Tibial artery (tissue), 4 donors: Measurements from ENCODE around the gene PHRF1.

ENCODE experiments used
- DNase-seq, 2 donors: peaks; one replicate each; pipeline ENCODE4 v3.0.0-alpha.2; 2019
- H3K27ac ChIP-seq, 2 donors: fragments of 200-600 bp; sonication (generic) in 1 of 2; 1 replicate in 1 of 2; 2 replicates in 1 of 2; pipeline ENCODE4 v1.5.1; 2018 to 2019; ENCODE audit warnings: mild to moderate bottlenecking in 1 of 2
- H3K27me3 ChIP-seq, 2 donors: fragments of 200-600 bp; sonication (generic) in 1 of 2; one replicate each; pipeline versions ENCODE4 v1.5.1 to v1.6.0; 2016 to 2019
- H3K36me3 ChIP-seq, 3 donors: fragments of 200-600 bp; sonication (generic) in 2 of 3; one replicate each; pipeline ENCODE4 v1.5.1; 2016 to 2019; ENCODE audit warnings: mild to moderate bottlenecking in 2 of 3
- H3K4me1 ChIP-seq, 4 donors: fragments of 200-600 bp; sonication (generic) in 2 of 4; 1 replicate in 3 of 4; 2 replicates in 1 of 4; pipeline ENCODE4 v1.5.1; 2016 to 2019
- H3K4me3 ChIP-seq, 2 donors: fragments of 200-600 bp; sonication (generic) in 1 of 2; 1 replicate in 1 of 2; 2 replicates in 1 of 2; pipeline ENCODE4 v1.5.1; 2018 to 2019; ENCODE audit warnings: mild to moderate bottlenecking in 2 of 2
- H3K9me3 ChIP-seq, 3 donors: fragments of 200-600 bp; sonication (generic) in 1 of 3; one replicate each; pipeline ENCODE4 v1.5.1; 2016 to 2019
- CTCF ChIP-seq, 2 experiments: fragments of 200-600 bp in 1 of 2; fragments of 450-650 bp in 1 of 2; IDR thresholded peaks; one replicate each; pipeline ENCODE4 v1.5.1; 2017 to 2019; ENCODE audit warnings: antibody characterized with exemption in 2 of 2, mild to moderate bottlenecking in 1 of 2, moderate library complexity in 1 of 2
- intact Hi-C: fragments of 100-400 bp; cut with DNase I; formaldehyde crosslinking; loops from one replicate; pipeline ENCODE4 v1.15.0; 2023; ENCODE audit warnings: low total_unique reads

PHRF1 gene

DNA sequence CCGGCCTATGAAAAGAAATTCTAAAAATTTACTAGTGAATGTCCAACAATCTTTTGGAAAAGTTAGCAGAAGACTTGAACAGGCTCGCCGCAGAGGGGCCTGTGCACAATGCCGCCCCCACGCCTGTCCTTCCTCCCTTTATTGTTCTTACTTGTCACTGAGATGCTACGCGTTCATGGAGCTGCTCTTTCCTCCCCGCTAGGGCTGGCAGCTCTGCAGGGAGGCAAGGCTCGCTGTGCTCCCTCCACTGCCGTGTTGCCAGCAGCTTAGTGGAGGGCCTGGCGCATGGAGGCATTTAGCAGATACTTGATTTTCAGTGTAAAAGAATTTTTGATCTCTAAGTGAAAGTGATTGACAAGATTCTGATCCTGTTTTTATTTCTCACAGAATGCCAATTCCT, 14.7 kb downstream of the PHRF1 start:
- no peak for TF ChIP-seq CTCF (IDR thresholded peaks at IDR 0.05)
- no peaks in the 10 kb centered on the region for H3K9me3 ChIP-seq
- intact Hi-C loops = no loop called here
- DNase-seq = no peak
- no peaks in the 10 kb centered on the region for H3K27me3 ChIP-seq
- H3K4me3 ChIP-seq = no peak overlapping the region
- H3K36me3 ChIP-seq = peaks cover 54 to 100% (median 99%) of the 10 kb centered on the region in 3 donors
- H3K4me1 ChIP-seq = no peaks in the 10 kb centered on the region
- no peak overlapping the region for H3K27ac ChIP-seq

- intact Hi-C loops = no loop called here
- Histone ChIP-seq H3K4me3 (no peak overlapping the region), H3K36me3 (peaks cover 51 to 100% (median 97%) of the 10 kb centered on the region in 3 donors), H3K27ac (no peak overlapping the region), H3K9me3 (no peaks in the 10 kb centered on the region), H3K27me3 (no peaks in the 10 kb centered on the region), H3K4me1 (no peaks in the 10 kb centered on the region)
- TF ChIP-seq CTCF (IDR thresholded peaks at IDR 0.05) = no peak
- DNase-seq = no peak
These were observed 16.2 kb downstream of the PHRF1 start for GRCh38 chr11:592501-592900.

DNA sequence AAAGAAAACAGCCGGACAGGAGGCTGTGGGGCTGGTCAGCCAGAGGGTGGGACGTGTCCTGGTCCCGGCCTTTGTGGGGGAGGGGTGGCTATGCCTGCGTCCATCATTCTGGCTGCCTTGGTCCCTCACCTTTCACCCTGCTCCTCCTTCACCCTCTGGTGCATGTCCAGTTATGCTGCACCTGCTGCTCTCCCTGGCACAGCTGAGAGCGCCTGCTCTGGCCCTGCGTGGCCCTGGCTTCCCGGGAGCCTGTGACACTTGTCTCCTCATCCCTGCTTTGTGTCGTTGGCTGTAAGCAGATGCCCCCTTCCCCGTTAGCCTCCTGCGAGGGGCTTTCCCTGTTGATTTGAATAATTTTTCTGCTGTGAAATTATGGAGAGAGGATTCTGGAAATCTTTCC, 16.6 kb downstream of the PHRF1 start:
- intact Hi-C loops = no loop called here
- no peak for DNase-seq
- no peaks in the 10 kb centered on the region for H3K4me1 ChIP-seq
- H3K36me3 ChIP-seq = peaks cover 51 to 100% (median 97%) of the 10 kb centered on the region in 3 donors
- H3K27ac ChIP-seq = no peak overlapping the region
- H3K27me3 ChIP-seq = no peaks in the 10 kb centered on the region
- H3K9me3 ChIP-seq = no peaks in the 10 kb centered on the region
- TF ChIP-seq CTCF (IDR thresholded peaks at IDR 0.05) = no peak
- H3K4me3 ChIP-seq = no peak overlapping the region

GRCh38 chr11:593347-593746, 17.1 kb downstream of the PHRF1 start:
- Histone ChIP-seq H3K27me3 (no peaks in the 10 kb centered on the region), H3K27ac (no peak overlapping the region), H3K36me3 (peaks cover 53 to 100% (median 97%) of the 10 kb centered on the region in 3 donors), H3K4me1 (no peaks in the 10 kb centered on the region), H3K4me3 (no peak overlapping the region), H3K9me3 (no peaks in the 10 kb centered on the region)
- DNase-seq = no peak
- TF ChIP-seq CTCF (IDR thresholded peaks at IDR 0.05) = no peak
- intact Hi-C loops = no loop called here

DNA sequence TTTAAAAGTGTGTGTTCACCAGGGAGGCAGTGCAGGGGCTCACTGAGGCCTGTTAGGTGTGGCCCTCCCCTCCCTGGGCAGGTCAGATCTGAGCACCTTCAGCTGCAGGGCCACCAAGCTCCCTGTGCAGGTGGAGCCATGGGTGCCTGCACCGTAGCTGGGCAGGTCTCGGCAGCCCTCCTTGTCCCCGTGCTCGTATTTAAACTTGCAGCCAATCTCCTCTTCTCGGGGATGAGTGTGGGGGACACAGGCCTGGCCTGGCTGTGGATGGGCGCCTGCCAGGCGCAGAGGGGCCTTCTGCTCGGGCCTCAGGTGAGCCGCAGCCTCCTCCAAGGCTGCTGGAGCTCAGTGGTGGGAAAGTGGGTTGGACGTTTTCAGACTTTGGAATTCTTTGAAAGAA, 19.1 kb downstream of the PHRF1 start:
- H3K36me3 ChIP-seq = peaks cover 69 to 100% (median 94%) of the 10 kb centered on the region in 3 donors
- H3K9me3 ChIP-seq = no peaks in the 10 kb centered on the region
- H3K27ac ChIP-seq = no peak overlapping the region
- H3K4me3 ChIP-seq = no peak overlapping the region
- TF ChIP-seq CTCF (IDR thresholded peaks at IDR 0.05) = no peak
- no peak for DNase-seq
- intact Hi-C loops = no loop called here
- H3K4me1 ChIP-seq = no peaks in the 10 kb centered on the region
- H3K27me3 ChIP-seq = no peaks in the 10 kb centered on the region

GRCh38 chr11:596374-596773, 20.1 kb downstream of the PHRF1 start:
- H3K4me1 ChIP-seq = no peaks in the 10 kb centered on the region
- intact Hi-C loops = no loop called here
- H3K36me3 ChIP-seq = peaks cover 75 to 100% (median 93%) of the 10 kb centered on the region in 3 donors
- no peaks in the 10 kb centered on the region for H3K27me3 ChIP-seq
- no peak overlapping the region for H3K27ac ChIP-seq
- H3K9me3 ChIP-seq = no peaks in the 10 kb centered on the region
- no peak for DNase-seq
- TF ChIP-seq CTCF (IDR thresholded peaks at IDR 0.05) = no peak
- no peak overlapping the region for H3K4me3 ChIP-seq
